Kidney glomerular epithelial cell (primary cell): ENCODE measurements around the gene C16orf74.

Source experiments
- DNase-seq: peaks from one replicate; lab custom pipeline; 2025; lab: John Stamatoyannopoulos, UW

C16orf74 gene

GRCh38 chr16:85717393-85718152, 33.3 kb downstream of the C16orf74 start:
- DNase-seq: peak; percentile 49

GRCh38 chr16:85716680-85717038, 34.2 kb downstream of the C16orf74 start:
- DNase-seq: no peak

- DNase-seq: no peak
Observed at GRCh38 chr16:85716022-85716679, 34.7 kb downstream of the C16orf74 start.

GRCh38 chr16:85715169-85716021, 35.5 kb downstream of the C16orf74 start:
- DNase-seq: no peak

GRCh38 chr16:85712801-85713200, 38.1 kb downstream of the C16orf74 start:
- no peak for DNase-seq

- DNase-seq: no peak
Observed at GRCh38 chr16:85711982-85712587, 38.8 kb downstream of the C16orf74 start.

- DNase-seq: no peak
Observed at GRCh38 chr16:85710732-85711131, 40.2 kb downstream of the C16orf74 start.

GRCh38 chr16:85709766-85710585, 40.9 kb downstream of the C16orf74 start:
- no peak for DNase-seq

GRCh38 chr16:85708338-85708737, 42.6 kb downstream of the C16orf74 start:
- DNase-seq: no peak

GRCh38 chr16:85707528-85708095, 43.3 kb downstream of the C16orf74 start:
- no peak for DNase-seq

GRCh38 chr16:85706449-85707034, 44.4 kb downstream of the C16orf74 start:
- no peak for DNase-seq

GRCh38 chr16:85704900-85705846, 45.7 kb downstream of the C16orf74 start:
- no peak for DNase-seq

- no peak for DNase-seq
Observed at GRCh38 chr16:85704011-85704410, 46.9 kb downstream of the C16orf74 start.

GRCh38 chr16:85699628-85700027, 51.3 kb downstream of the C16orf74 start:
- DNase-seq: no peak

- no peak for DNase-seq
Observed at GRCh38 chr16:85698935-85699558, 51.8 kb downstream of the C16orf74 start.

- no peak for DNase-seq
Observed at GRCh38 chr16:85698459-85698891, 52.4 kb downstream of the C16orf74 start.

GRCh38 chr16:85697431-85697830, 53.5 kb downstream of the C16orf74 start:
- DNase-seq: no peak

- DNase-seq: no peak
Observed at GRCh38 chr16:85696781-85697180, 54.1 kb downstream of the C16orf74 start.
